ENCODE measurements around the gene GANAB.

DNA sequence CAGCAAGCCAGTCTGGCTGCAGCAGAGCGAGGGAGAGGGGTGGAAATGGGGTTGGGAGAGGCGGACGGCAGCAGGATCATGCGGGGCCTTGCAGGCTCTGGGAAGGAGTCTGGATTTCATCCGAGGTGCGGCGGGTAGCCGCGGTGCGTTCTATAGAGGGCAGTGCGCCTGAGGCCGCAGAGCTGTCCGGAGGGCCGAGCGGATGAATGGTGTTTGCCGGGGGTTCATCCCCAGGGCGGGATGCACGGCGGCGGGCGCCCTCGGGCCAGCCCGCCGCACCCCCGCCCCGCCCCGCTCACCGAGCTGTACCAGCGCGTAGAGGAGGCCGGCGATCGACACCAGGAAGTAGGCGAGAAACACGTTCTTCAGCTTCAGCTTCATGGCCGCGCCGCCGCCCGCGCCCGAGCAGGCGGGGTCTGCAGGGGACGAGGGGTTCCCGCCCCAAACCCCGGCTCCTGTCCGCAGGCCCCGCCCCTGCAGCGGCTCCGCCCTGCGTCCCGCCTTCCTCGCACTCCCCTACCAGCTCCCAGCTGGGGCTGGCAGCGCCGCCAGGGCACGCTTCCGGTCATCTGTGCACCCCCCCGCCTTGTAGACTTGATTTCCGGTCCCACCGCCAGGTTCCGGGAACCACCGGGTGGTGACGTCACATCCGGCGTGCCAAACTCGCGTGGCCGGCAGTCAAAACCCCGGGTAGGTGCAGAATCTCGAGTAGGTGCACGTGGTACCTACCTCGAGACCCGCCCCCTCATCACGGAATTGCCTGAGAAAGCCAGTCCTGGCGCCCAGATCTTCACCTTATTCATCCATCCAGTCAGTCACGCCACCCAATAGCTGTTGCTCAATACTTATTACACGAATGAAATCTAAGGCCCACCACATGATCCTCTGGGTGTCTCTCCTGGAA is 24.6 kb downstream of the GANAB start, which contains the start of gene B3GAT3:
- TF ChIP-seq BHLHE40 (IDR thresholded peaks at IDR 0.05; ENCODE audit: borderline replicate concordance): no peak
- TF ChIP-seq PKNOX1 (IDR thresholded peaks at IDR 0.05): no peak; the same call in 1 of the 2 replicates

All from HEK293T (cell line).